ENCODE results near the gene SLC39A5. TPM values are rescaled to one million over a fixed set of nuclear protein-coding genes. Genes with fewer than 3 reads are reported as not detected.
"Not testable (repeated sequence)": the region's sequence is repeated elsewhere in the genome, so short reads cannot be mapped to it uniquely, and the experiment has no call there.

The SLC39A5 gene
- total RNA-seq, 1 donor from 2014 or later = not detected

GRCh38 chr12:56282030-56282429 is 52.2 kb downstream of the SLC39A5 start:
- no peaks in the 10 kb centered on the region for H3K4me1 ChIP-seq
- H3K9me3 ChIP-seq = no peaks in the 10 kb centered on the region
- H3K36me3 ChIP-seq = peaks cover 70 to 94% of the 10 kb centered on the region in 2 donors
- no peak for DNase-seq (ENCODE audit: low spot score in 2 of 2)
- H3K4me3 ChIP-seq = no peak overlapping the region
- H3K27me3 ChIP-seq = no peaks in the 10 kb centered on the region
- H3K27ac ChIP-seq = no peak overlapping the region
- no peak for TF ChIP-seq CTCF (IDR thresholded peaks at IDR 0.05)
- intact Hi-C loops (cut with DNase I) = no loop called here

DNA sequence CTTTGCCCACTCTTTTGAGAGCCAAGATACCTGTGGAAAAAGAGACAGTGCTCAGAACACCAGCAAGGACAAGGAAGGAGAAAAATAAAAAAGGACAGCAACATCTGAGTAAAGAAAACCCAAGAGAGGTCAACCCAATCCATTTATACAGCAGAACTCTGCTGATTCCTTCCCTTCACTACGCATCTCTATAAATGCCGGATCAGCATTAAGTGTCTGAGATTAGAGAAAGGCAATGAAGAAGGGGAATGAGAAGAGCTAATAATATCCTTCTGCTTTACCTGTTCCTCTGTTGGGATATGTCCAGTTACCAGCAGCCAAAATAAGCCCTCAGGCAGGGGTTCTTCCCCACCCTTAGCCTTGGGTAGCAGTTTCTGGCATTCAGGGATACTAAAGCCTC is 52.7 kb downstream of the SLC39A5 start:
- intact Hi-C loops (cut with DNase I) = no loop called here
- DNase-seq (ENCODE audit: low spot score in 2 of 2) = no peak
- H3K36me3 ChIP-seq = peaks cover 69 to 92% of the 10 kb centered on the region in 2 donors
- H3K9me3 ChIP-seq = no peaks in the 10 kb centered on the region
- H3K27ac ChIP-seq = no peak overlapping the region
- no peaks in the 10 kb centered on the region for H3K4me1 ChIP-seq
- H3K27me3 ChIP-seq = no peaks in the 10 kb centered on the region
- no peak for TF ChIP-seq CTCF (IDR thresholded peaks at IDR 0.05)
- no peak overlapping the region for H3K4me3 ChIP-seq

DNA sequence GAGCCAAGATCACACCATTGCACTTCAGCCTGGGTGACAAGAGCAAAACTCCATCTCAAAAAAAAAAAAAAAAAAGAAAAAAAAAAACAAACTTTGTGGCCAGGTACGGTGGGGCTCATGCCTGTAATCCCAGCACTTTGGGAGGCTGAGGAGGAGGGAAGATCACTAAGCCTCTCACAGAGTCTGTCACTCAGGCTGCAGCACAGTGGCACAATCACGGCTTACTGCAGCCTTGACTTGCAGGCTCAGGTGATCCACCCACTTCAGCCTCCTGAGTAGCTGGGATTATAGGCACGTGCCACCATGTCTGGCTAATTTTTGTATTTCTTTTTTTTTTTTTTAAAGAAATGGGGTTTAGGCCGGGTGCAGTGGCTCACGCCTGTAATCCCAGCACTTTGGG is 54.4 kb downstream of the SLC39A5 start:
- H3K4me3 ChIP-seq; H3K27me3 ChIP-seq; H3K27ac ChIP-seq; intact Hi-C loops (cut with DNase I); H3K4me1 ChIP-seq; DNase-seq (ENCODE audit: low spot score in 2 of 2); H3K9me3 ChIP-seq: not testable (repeated sequence)
- peaks cover 52 to 75% of the 10 kb centered on the region in 2 donors for H3K36me3 ChIP-seq

DNA sequence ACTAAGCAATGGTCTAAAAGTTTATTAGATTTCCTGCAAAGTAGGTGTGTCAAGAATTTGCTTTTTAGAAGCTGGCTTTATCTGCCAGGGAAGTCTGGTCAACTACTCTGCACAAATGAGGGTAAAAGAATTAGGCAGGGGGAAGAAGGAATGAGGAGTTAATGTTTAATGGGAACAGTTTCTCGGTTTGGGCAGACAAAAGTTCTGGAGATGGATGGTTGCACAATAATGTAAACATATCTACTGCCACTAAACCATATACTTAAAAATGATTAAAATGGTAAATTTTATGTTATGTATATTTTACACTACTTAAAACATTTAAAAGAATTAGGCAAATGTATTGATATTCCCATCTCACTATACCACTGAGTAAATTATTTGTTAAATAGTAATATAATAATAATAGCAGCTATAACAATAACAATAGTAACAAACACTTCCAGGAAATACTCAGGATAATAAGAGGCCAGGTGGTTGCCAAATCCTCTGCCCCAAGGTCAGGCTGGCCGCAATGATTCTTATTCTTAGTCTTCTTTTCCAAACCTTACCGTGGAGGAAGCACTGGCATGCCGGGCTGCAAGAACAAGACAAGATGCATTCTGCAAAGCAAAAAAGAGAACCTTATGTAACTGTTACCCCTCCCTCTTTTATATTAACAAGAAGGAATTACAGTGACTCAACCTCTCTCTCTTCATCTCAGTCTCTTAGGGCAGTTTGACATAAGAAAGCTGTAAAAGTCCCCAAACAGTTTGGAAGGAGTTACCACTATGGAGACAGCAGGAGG is 56.4 kb downstream of the SLC39A5 start:
- Histone ChIP-seq H3K4me3 (no peak overlapping the region), H3K27me3 (no peaks in the 10 kb centered on the region), H3K27ac (no peak overlapping the region), H3K36me3 (peaks cover 52 to 68% of the 10 kb centered on the region in 2 donors), H3K9me3 (no peaks in the 10 kb centered on the region), H3K4me1 (no peaks in the 10 kb centered on the region)
- TF ChIP-seq CTCF (IDR thresholded peaks at IDR 0.05) = no peak
- intact Hi-C loops (cut with DNase I) = no loop called here
- no peak for DNase-seq (ENCODE audit: low spot score in 2 of 2)

Other genes with a start within 250 kb of the SLC39A5 start
- 5.4 TPM for gene SUOX, start 232.8 kb upstream of the SLC39A5 start, total RNA-seq
- gene IKZF4, start 209.0 kb upstream of the SLC39A5 start, total RNA-seq = 1.6 TPM
- 877 TPM for gene RPS26, start 188.1 kb upstream of the SLC39A5 start, total RNA-seq
- gene ERBB3, start 149.9 kb upstream of the SLC39A5 start, total RNA-seq = 3.2 TPM
- 101 TPM for gene PA2G4, start 125.5 kb upstream of the SLC39A5 start, total RNA-seq
- 1,819 TPM for gene RPL41, start 113.4 kb upstream of the SLC39A5 start, total RNA-seq
- gene ZC3H10, start 111.8 kb upstream of the SLC39A5 start, total RNA-seq = 11.1 TPM
- gene ESYT1, start 101.8 kb upstream of the SLC39A5 start, total RNA-seq = 119 TPM
- 53.6 TPM for gene MYL6B, start 77.5 kb upstream of the SLC39A5 start, total RNA-seq
- gene MYL6, start 71.7 kb upstream of the SLC39A5 start, total RNA-seq = 1,476 TPM
- gene SMARCC2, start 40.6 kb upstream of the SLC39A5 start, total RNA-seq = 53.9 TPM
- gene RNF41, start 8.1 kb upstream of the SLC39A5 start, total RNA-seq = 50.3 TPM
- gene NABP2, start 5.7 kb upstream of the SLC39A5 start, total RNA-seq = 2.8 TPM
- gene ANKRD52, start 28.3 kb downstream of the SLC39A5 start, total RNA-seq = 17.5 TPM
- 4.8 TPM for gene COQ10A, start 36.9 kb downstream of the SLC39A5 start, total RNA-seq
- gene CS, start 70.3 kb downstream of the SLC39A5 start, total RNA-seq = 55.2 TPM
- 34.6 TPM for gene CNPY2, start 85.9 kb downstream of the SLC39A5 start, total RNA-seq
- 45.3 TPM for gene PAN2, start 103.9 kb downstream of the SLC39A5 start, total RNA-seq
- gene IL23A, start 108.8 kb downstream of the SLC39A5 start, total RNA-seq = not detected
- gene STAT2, start 130.1 kb downstream of the SLC39A5 start, total RNA-seq = 246 TPM
- gene APOF, start 132.8 kb downstream of the SLC39A5 start, total RNA-seq = not detected
- 2.0 TPM for gene TIMELESS, start 219.4 kb downstream of the SLC39A5 start, total RNA-seq
- gene MIP, start 224.6 kb downstream of the SLC39A5 start, total RNA-seq = not detected
- 0.43 TPM for gene SPRYD4, start 238.5 kb downstream of the SLC39A5 start, total RNA-seq

Measured in ascending aorta (tissue), 2 donors.